GM21825 (cell line): Measurements from ENCODE around the gene MEGF8.

Source experiments
- ATAC-seq: cut with Tn5 transposase; IDR thresholded peaks from one replicate; pipeline ENCODE4 v1.9.1; 2021; ENCODE audit warnings: mild to moderate bottlenecking, moderate library complexity; ENCODE audit not compliant: unreplicated experiment

MEGF8 gene

GRCh38 chr19:42285988-42286348 is 39.5 kb upstream of the MEGF8 start:
- no peak for ATAC-seq

GRCh38 chr19:42286349-42287016 is 39.0 kb upstream of the MEGF8 start:
- no peak for ATAC-seq

GRCh38 chr19:42287017-42287826 is 38.2 kb upstream of the MEGF8 start:
- no peak for ATAC-seq

- no peak for ATAC-seq
Observed at GRCh38 chr19:42287827-42288107, 37.7 kb upstream of the MEGF8 start.

GRCh38 chr19:42288387-42288786 is 37.0 kb upstream of the MEGF8 start:
- ATAC-seq: no peak

- no peak for ATAC-seq
Observed at GRCh38 chr19:42288881-42289555, 36.4 kb upstream of the MEGF8 start.

- ATAC-seq: no peak
Observed at GRCh38 chr19:42289556-42290041, 35.8 kb upstream of the MEGF8 start.

- no peak for ATAC-seq
Observed at GRCh38 chr19:42290136-42290522, 35.3 kb upstream of the MEGF8 start.

GRCh38 chr19:42290523-42291434 is 34.7 kb upstream of the MEGF8 start:
- ATAC-seq: no peak

- no peak for ATAC-seq
Observed at GRCh38 chr19:42291435-42291810, 34.0 kb upstream of the MEGF8 start.

GRCh38 chr19:42292042-42292960 is 33.1 kb upstream of the MEGF8 start:
- no peak for ATAC-seq

GRCh38 chr19:42292963-42293362 is 32.5 kb upstream of the MEGF8 start:
- no peak for ATAC-seq

- ATAC-seq: no peak
Observed at GRCh38 chr19:42293540-42293939, 31.9 kb upstream of the MEGF8 start.

GRCh38 chr19:42293948-42294347 is 31.5 kb upstream of the MEGF8 start:
- no peak for ATAC-seq

- no peak for ATAC-seq
Observed at GRCh38 chr19:42294471-42295137, 30.8 kb upstream of the MEGF8 start.

- ATAC-seq: no peak
Observed at GRCh38 chr19:42295342-42295741, 30.1 kb upstream of the MEGF8 start.

- ATAC-seq: no peak
Observed at GRCh38 chr19:42295831-42296525, 29.5 kb upstream of the MEGF8 start.

- no peak for ATAC-seq
Observed at GRCh38 chr19:42297039-42297438, 28.4 kb upstream of the MEGF8 start.

GRCh38 chr19:42301646-42302203 is 23.7 kb upstream of the MEGF8 start, which contains the start of gene PRR19:
Gene PRR19 (plus strand): TSS chr19:42302132. CDS start chr19:42309585, 7,453 bp downstream.
- peak; percentile 11 for ATAC-seq
